RCC 7860 (cell line): ENCODE results near the gene ZC3H7A.
"Not testable (repeated sequence)": the region's sequence is repeated elsewhere in the genome, so short reads cannot be mapped to it uniquely, and the experiment has no call there.

Source experiments
- DNase-seq: peaks from one replicate; pipeline ENCODE4 v3.0.0-alpha.2; 2015; ENCODE audit warnings: low spot score
- FAIRE-seq: peaks from 2 replicates; lab custom pipeline; 2012; peaks lifted over from hg19 to GRCh38; lab: Jason Lieb, UNC

ZC3H7A gene, protein sequence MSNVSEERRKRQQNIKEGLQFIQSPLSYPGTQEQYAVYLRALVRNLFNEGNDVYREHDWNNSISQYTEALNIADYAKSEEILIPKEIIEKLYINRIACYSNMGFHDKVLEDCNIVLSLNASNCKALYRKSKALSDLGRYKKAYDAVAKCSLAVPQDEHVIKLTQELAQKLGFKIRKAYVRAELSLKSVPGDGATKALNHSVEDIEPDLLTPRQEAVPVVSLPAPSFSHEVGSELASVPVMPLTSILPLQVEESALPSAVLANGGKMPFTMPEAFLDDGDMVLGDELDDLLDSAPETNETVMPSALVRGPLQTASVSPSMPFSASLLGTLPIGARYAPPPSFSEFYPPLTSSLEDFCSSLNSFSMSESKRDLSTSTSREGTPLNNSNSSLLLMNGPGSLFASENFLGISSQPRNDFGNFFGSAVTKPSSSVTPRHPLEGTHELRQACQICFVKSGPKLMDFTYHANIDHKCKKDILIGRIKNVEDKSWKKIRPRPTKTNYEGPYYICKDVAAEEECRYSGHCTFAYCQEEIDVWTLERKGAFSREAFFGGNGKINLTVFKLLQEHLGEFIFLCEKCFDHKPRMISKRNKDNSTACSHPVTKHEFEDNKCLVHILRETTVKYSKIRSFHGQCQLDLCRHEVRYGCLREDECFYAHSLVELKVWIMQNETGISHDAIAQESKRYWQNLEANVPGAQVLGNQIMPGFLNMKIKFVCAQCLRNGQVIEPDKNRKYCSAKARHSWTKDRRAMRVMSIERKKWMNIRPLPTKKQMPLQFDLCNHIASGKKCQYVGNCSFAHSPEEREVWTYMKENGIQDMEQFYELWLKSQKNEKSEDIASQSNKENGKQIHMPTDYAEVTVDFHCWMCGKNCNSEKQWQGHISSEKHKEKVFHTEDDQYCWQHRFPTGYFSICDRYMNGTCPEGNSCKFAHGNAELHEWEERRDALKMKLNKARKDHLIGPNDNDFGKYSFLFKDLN

GRCh38 chr16:11797166-11797956, at the start of gene ZC3H7A:
Gene ZC3H7A, minus strand, starts transcription at chr16:11797258. Its CDS starts 14,904 bp downstream, at chr16:11782354.
- FAIRE-seq (no peak), DNase-seq (peak; percentile 95)

DNA sequence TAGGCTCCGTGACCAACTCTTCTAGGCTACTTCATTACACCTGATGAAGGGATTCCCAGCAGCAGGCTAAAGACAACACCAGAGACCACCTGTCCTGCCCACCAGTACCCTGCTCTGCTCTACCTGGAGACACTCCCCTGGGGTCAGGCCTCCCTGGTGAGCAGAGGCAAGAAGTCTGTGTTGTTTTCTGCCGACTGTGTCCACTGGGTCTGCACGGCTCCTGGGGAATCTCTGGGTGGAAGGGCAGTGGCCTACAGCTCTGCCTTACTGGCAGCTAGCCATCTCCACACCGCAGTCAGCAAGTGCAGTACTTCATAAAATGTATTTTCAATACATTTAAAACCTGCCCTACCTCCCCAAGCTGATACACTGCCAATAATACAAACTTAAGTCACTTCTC, 47.4 kb upstream of the ZC3H7A start:
- no peak for FAIRE-seq
- no peak for DNase-seq

GRCh38 chr16:11843861-11844260, 46.8 kb upstream of the ZC3H7A start:
- FAIRE-seq (no peak), DNase-seq (no peak)

DNA sequence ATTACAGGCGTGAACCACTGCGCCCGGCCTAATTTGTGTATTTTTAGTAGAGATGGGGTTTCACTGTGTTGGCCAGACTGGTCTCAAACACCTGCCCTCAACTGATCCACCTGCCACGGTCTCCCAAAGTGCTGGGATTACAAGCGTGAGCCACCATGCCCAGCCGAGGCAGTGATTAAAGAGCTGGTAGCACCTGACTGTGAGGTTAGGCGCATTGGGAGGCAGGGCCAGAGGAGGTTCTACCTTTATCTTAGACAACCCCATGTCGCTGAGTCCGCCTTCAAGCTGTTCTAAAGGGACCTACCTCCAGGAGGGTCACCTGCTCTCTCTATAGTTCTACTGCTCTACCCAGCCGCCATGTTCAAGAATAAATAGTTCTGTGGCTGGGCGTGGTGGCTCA, 46.1 kb upstream of the ZC3H7A start:
- FAIRE-seq (no peak), DNase-seq (no peak)

- FAIRE-seq, result no peak
- no peak for DNase-seq
Observed at GRCh38 chr16:11841026-11841425, 44.0 kb upstream of the ZC3H7A start.

DNA sequence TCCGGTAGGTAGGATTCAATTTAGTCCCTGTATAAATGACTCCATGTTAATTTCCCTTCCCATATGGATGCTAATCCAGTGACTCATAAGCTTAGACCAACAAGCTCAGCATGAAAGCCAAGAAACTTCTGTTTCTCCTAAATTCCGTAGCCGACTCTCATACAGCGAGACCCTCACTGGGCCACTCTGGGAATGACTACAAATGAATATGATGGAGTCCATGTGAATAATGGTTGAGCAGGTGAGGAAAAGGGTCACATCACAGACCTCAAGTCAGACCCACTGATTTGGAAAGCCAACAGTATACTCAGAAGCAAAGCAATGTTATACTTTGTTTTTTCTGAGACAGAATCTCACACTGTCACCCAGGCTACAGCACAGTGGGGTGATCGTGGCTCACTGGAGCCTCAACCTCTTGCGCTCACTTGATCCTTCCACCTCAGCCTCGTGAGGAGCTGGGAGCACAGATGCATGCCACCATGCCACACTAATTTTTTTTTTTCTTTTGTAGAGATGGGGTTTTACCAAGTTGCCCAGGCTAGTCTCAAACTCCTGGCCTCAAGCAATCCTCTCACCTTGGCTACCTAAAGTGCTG, 39.7 kb upstream of the ZC3H7A start:
- no peak for FAIRE-seq
- peak; percentile 39 for DNase-seq

DNA sequence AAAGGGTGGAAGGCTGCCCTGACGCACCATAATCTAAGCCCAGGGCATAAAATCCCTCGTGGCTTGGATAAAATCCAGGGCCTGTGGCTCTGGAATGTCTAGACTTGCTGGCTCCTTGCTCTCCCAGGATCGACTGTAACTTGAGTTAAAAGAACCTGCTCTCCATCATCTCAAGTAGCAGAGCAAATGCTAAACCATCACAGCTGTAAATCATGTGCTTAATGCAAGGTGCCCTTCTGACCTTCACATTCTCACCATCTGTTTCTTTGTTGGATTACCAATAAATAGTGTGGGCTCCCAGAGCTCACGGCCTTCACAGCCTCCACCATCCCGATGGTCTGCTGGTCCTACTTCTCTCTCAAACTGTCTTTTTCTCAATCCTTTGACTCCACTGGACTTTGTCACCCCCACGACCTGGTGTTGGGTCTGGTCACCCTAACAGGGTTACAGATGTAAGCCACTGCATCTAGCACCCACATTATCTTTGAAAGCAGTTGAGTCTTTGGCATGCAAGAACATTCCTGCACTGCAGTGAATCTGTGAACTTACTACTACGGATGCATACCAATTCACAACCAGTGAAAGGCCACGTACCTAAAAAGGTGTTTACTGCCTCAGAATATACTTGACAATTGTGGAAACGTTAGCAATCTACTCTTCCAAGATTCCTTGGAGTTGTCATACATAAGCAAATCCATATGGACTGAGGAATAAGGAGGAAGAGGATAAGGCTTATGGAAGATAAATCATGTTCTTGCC, 39.0 kb upstream of the ZC3H7A start:
- FAIRE-seq (no peak), DNase-seq (peak; percentile 11)

DNA sequence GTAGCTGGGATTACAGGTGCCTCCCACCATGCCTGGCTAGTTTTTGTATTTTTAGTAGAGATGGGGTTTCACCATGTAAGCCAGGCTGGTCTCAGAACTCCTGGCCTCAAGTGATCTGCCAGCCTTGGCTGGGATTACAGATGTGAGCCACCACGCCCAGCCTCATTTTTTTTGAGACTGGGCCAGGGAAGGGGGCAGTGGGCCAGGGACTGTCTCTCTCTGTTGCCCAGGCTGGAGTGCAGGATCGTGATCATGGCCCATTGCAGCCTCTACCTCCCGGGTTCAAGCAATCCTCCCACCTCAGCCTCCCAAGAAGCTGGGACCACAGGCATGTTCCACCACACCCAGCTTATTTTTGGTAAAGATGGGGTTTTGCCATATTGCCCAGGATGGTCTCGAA, 38.3 kb upstream of the ZC3H7A start:
- no peak for DNase-seq
- no peak for FAIRE-seq

- DNase-seq, result peak; percentile 4
- FAIRE-seq, result no peak
Observed at GRCh38 chr16:11833951-11834695, 37.1 kb upstream of the ZC3H7A start.

DNA sequence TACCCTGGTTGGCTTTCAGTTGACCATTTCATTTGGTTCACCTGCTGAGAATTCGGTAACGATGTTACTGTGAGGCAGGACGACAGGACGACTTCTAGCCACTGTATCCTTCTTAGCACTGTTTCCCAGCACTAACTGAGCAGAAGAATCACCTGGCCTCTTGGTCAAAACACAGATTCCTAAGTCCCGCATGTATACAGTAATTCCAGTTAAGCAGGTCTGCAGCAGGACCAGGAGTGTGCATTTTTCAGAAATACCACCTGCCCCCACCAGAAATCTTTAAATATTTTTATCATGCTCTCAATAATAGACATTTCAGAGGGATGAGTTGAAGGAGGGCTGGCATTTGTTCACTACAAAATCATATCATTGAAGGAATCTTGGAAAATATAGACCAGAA, 31.6 kb upstream of the ZC3H7A start:
- FAIRE-seq, result no peak
- no peak for DNase-seq

- not testable (repeated sequence) for DNase-seq, FAIRE-seq
Observed at GRCh38 chr16:11825520-11826165, 28.6 kb upstream of the ZC3H7A start.

- DNase-seq (no peak), FAIRE-seq (no peak)
Observed at GRCh38 chr16:11824362-11824761, 27.3 kb upstream of the ZC3H7A start.

DNA sequence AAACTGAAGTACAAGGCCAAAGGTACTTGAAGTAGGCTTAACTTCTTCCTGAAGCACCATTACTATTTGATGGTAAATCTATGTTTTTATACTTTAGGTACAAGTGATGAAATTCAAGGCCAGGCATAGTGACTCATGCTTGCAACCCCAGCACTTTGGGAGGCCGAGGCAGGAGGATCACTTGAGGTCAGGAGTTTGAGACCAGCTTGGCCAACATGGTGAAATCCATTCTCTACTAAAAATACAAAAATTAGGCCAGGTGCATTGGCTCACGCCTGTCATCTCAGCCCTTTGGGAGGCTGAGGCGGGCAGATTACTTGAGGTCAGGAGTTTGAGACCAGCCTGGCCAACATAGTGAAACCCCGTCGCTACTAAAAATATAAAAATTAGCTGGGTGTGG, 26.6 kb upstream of the ZC3H7A start:
- not testable (repeated sequence) for FAIRE-seq, DNase-seq

- FAIRE-seq (no peak), DNase-seq (no peak)
Observed at GRCh38 chr16:11819798-11820197, 22.7 kb upstream of the ZC3H7A start.

DNA sequence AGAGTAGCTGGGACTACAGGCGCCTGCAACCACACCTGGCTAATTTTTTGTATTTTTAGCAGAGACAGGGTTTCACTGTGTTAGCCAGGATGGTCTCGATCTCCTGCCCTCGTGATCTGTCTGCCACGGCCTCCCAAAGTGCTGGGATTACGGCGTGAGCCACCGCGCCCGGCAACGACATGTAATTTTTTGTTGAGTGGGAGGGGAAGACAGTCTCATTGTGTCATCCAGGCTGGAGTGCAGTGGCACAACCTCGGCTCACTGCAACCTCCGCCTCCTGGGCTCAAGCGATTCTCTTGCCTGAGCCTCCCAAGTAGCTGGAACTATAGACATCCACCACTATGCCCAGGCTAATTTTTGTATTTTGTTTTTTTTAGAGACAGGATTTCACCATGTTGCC, 21.9 kb upstream of the ZC3H7A start:
- DNase-seq, FAIRE-seq: not testable (repeated sequence)

GRCh38 chr16:11816123-11816522, 19.1 kb upstream of the ZC3H7A start:
- DNase-seq, result no peak
- no peak for FAIRE-seq

- DNase-seq, FAIRE-seq: not testable (repeated sequence)
Observed at GRCh38 chr16:11814800-11815199, 17.7 kb upstream of the ZC3H7A start.

- DNase-seq (no peak), FAIRE-seq (no peak)
Observed at GRCh38 chr16:11806721-11807120, 9.7 kb upstream of the ZC3H7A start.
